Caco-2 (cell line): ENCODE data around the gene ATP8B4. TPM values are rescaled to one million over a fixed set of nuclear protein-coding genes. Genes with fewer than 3 reads are reported as not detected.

Experiments
- BruUV-seq: library from RNA; stranded (reverse); fragments of 400-500 nt; replicated peaks from 2 replicates; lab custom pipeline; 2021; lab: Mats Ljungman, UMichigan
- CTCF ChIA-PET: fragments of 300-600 bp; sonication (Branson Sonifier 250); formaldehyde crosslinking; loops from one replicate; lab custom pipeline; 2022; ENCODE audit warnings: antibody characterized with exemption; lab: Charles Lee
- POLR2A ChIA-PET: fragments of 300-600 bp; sonication (Branson Sonifier 250); formaldehyde crosslinking; loops from one replicate; lab custom pipeline; 2022; ENCODE audit warnings: antibody characterized with exemption; lab: Charles Lee
- DNase-seq, 2 experiments: peaks; one replicate each; pipeline versions ENCODE4 v3.0.0 to v3.0.0-alpha.2; 2020 to 2022
- H3K27me3 ChIP-seq: replicated peaks from 2 replicates; pipeline ENCODE4 v1.6.0; 2011; ENCODE audit warnings: low read length; ENCODE audit not compliant: control insufficient read depth, insufficient read depth
- H3K36me3 ChIP-seq: 2 replicates; pipeline ENCODE4 v1.5.1; 2011; ENCODE audit warnings: low read length; ENCODE audit not compliant: control insufficient read depth, insufficient read depth
- H3K4me1 ChIP-seq: fragments of 250-450 bp; sonication (Bioruptor Pico); 2 replicates; pipeline ENCODE4 v1.5.1; 2020; ENCODE audit warnings: mild to moderate bottlenecking
- H3K4me3 ChIP-seq: 2 replicates; pipeline ENCODE4 v1.5.1; 2011; ENCODE audit warnings: low read depth, mild to moderate bottlenecking, control low read depth, low read length
- H3K9me3 ChIP-seq: fragments of 250-450 bp; sonication (Bioruptor Pico); 2 replicates; pipeline ENCODE4 v1.5.1; 2020; ENCODE audit warnings: mild to moderate bottlenecking, moderate library complexity
- H3K27ac Mint-ChIP-seq: one replicate; pipeline ENCODE4 v1.8.0; 2022; ENCODE audit warnings: mixed read lengths; ENCODE audit not compliant: unreplicated experiment
- H3K27me3 Mint-ChIP-seq: one replicate; pipeline ENCODE4 v1.8.0; 2022; ENCODE audit warnings: mixed read lengths; ENCODE audit not compliant: insufficient read depth, unreplicated experiment
- H3K36me3 Mint-ChIP-seq: one replicate; pipeline ENCODE4 v1.8.0; 2022; ENCODE audit warnings: mild to moderate bottlenecking, mixed read lengths; ENCODE audit not compliant: insufficient read depth, unreplicated experiment
- H3K4me1 Mint-ChIP-seq: one replicate; pipeline ENCODE4 v1.8.0; 2022; ENCODE audit warnings: low read depth, mixed read lengths; ENCODE audit not compliant: unreplicated experiment
- H3K4me3 Mint-ChIP-seq: one replicate; pipeline ENCODE4 v1.8.0; 2022; ENCODE audit warnings: mild to moderate bottlenecking, moderate library complexity, mixed read lengths; ENCODE audit not compliant: unreplicated experiment
- H3K9me3 Mint-ChIP-seq: one replicate; pipeline ENCODE4 v1.8.0; 2022; ENCODE audit warnings: mixed read lengths; ENCODE audit not compliant: unreplicated experiment
- intact Hi-C: fragments of 100-400 bp; cut with micrococcal nuclease; formaldehyde crosslinking; loops from one replicate; pipeline ENCODE4 v1.10.0; 2022; ENCODE audit not compliant: unreplicated experiment
- total RNA-seq: library from RNA; stranded (reverse); gene quantifications from 2 replicates; pipeline ENCODE4 v1.2.3, GENCODE V29; 2022
- TF ChIP-seq, protein P1 (sequence below), 2 experiments: fragments of 200-600 bp in 1 of 2; IDR thresholded peaks; 1 replicate in 1 of 2; 2 replicates in 1 of 2; pipeline versions ENCODE4 v1.5.1 to v1.8.0; 2011 to 2022; ENCODE audit warnings: antibody characterized with exemption in 1 of 2, control low read depth in 1 of 2, inconsistent platforms in 1 of 2, low read depth in 1 of 2, low read length in 1 of 2, mild to moderate bottlenecking in 1 of 2, moderate library complexity in 1 of 2; ENCODE audit not compliant: insufficient read depth in 1 of 2, severe bottlenecking in 1 of 2, unreplicated experiment in 1 of 2

ATP8B4 gene
- total RNA-seq, 1 experiment from 2014 or later, result 0.57 TPM

DNA sequence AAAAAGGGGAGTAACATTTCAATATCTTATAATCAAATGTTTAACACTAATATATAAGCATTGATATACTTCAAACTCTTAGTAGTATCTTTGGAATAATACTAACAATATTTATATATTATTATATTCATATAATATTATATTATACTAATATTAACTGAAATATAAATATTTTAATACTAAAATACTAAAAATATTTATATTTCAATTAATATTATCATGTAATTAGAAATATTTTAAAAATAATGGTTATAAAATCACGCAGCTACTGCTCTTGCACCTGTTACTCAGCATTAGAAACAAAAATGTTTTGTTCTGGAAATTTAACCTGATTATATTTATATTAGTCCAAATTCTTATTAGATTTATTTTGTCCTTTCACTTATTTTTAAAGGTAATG lies 12.6 kb upstream of the ATP8B4 start:
- TF ChIP-seq, protein P1, sequence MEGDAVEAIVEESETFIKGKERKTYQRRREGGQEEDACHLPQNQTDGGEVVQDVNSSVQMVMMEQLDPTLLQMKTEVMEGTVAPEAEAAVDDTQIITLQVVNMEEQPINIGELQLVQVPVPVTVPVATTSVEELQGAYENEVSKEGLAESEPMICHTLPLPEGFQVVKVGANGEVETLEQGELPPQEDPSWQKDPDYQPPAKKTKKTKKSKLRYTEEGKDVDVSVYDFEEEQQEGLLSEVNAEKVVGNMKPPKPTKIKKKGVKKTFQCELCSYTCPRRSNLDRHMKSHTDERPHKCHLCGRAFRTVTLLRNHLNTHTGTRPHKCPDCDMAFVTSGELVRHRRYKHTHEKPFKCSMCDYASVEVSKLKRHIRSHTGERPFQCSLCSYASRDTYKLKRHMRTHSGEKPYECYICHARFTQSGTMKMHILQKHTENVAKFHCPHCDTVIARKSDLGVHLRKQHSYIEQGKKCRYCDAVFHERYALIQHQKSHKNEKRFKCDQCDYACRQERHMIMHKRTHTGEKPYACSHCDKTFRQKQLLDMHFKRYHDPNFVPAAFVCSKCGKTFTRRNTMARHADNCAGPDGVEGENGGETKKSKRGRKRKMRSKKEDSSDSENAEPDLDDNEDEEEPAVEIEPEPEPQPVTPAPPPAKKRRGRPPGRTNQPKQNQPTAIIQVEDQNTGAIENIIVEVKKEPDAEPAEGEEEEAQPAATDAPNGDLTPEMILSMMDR (IDR thresholded peaks at IDR 0.05; ENCODE audit: insufficient read depth in 1 of 2, low read depth in 1 of 2, low read length in 1 of 2, severe bottlenecking in 1 of 2, unreplicated experiment in 1 of 2), result no peak
- H3K36me3 Mint-ChIP-seq, result no peaks in the 10 kb centered on the region
- no TSS peak for BruUV-seq
- H3K9me3 Mint-ChIP-seq, result no peaks in the 10 kb centered on the region
- no peaks in the 10 kb centered on the region for H3K27me3 Mint-ChIP-seq
- no peak overlapping the region for H3K4me3 ChIP-seq
- ChIA-PET POLR2A (no interaction called here), CTCF (no interaction called here)
- DNase-seq, result no peak
- no peak overlapping the region for H3K4me3 Mint-ChIP-seq
- H3K9me3 ChIP-seq, result no peaks in the 10 kb centered on the region
- no peaks in the 10 kb centered on the region for H3K36me3 ChIP-seq
- peaks cover under 1% of the 10 kb centered on the region; the same call in 1 of the 2 replicates for H3K4me1 ChIP-seq
- peaks cover 7% of the 10 kb centered on the region for H3K4me1 Mint-ChIP-seq
- intact Hi-C loops, result no loop called here
- H3K27ac Mint-ChIP-seq, result no peak overlapping the region
- no peaks in the 10 kb centered on the region for H3K27me3 ChIP-seq

DNA sequence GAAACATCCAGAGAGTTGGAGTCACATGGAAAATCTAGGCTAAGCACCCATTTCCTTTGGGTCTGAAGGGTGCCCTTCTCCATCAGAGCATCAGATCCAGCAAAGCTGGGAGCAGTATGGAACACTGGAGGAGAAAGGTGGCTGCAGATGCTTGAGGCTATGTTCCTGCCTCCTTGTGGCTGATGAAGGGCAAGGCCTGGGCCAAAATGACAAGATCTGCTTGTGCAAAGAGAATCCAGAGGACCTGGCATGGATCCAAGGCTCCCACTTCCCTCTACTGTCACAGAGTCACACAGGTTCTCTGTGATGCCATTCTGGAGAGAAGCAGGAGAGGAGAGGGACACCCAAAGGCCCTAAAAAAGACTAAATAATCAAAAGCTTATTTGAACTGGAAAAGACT lies 9.2 kb upstream of the ATP8B4 start:
- Histone ChIP-seq H3K27me3 (no peaks in the 10 kb centered on the region), H3K4me1 (peaks cover 9% of the 10 kb centered on the region; the same call in 1 of the 2 replicates), H3K4me3 (no peak overlapping the region), H3K9me3 (no peaks in the 10 kb centered on the region), H3K36me3 (no peaks in the 10 kb centered on the region)
- Mint-ChIP-seq H3K27ac (no peak overlapping the region), H3K36me3 (no peaks in the 10 kb centered on the region), H3K27me3 (no peaks in the 10 kb centered on the region), H3K4me1 (no peaks in the 10 kb centered on the region), H3K9me3 (peaks cover 13% of the 10 kb centered on the region), H3K4me3 (no peak overlapping the region)
- intact Hi-C loops, result no loop called here
- BruUV-seq, result no TSS peak
- ChIA-PET CTCF (no interaction called here), POLR2A (no interaction called here)
- TF ChIP-seq, protein P1 (IDR thresholded peaks at IDR 0.05; ENCODE audit: insufficient read depth in 1 of 2, low read depth in 1 of 2, low read length in 1 of 2, severe bottlenecking in 1 of 2, unreplicated experiment in 1 of 2), result no peak
- DNase-seq, result no peak

DNA sequence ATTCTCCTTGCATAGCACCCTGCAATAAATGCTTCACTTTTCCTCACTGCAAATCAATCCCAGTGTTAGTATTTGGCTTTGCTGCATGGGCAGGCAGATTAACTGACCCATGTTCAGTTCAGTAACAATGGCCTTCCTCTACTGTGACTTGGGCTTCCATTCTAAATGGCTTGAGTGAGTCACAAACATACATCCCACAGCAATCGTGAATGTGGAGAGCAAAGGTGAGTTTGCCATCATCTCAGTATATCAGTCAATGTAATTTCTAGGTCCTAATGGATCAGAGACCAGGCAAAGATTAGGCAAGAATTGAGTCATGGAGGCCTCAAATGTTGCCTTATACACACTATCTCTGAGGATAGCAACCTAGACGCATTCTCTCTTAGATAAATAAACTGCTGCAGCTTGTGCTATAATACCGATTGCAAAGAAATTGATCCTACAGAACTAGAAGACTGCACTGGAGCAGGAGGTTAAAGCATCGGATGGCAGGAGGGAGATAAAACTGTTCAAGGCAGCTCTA lies 8.3 kb upstream of the ATP8B4 start:
- DNase-seq, result no peak
- intact Hi-C loops, result no loop called here
- no peaks in the 10 kb centered on the region for H3K4me1 Mint-ChIP-seq
- H3K9me3 Mint-ChIP-seq, result peaks cover 14% of the 10 kb centered on the region
- ChIA-PET POLR2A (no interaction called here), CTCF (no interaction called here)
- no peaks in the 10 kb centered on the region for H3K36me3 Mint-ChIP-seq
- BruUV-seq, result no TSS peak
- H3K27me3 ChIP-seq, result no peaks in the 10 kb centered on the region
- no peak overlapping the region for H3K4me3 Mint-ChIP-seq
- H3K9me3 ChIP-seq, result no peaks in the 10 kb centered on the region
- H3K4me3 ChIP-seq, result no peak overlapping the region
- peaks cover 9% of the 10 kb centered on the region; the same call in 1 of the 2 replicates for H3K4me1 ChIP-seq
- no peaks in the 10 kb centered on the region for H3K36me3 ChIP-seq
- no peaks in the 10 kb centered on the region for H3K27me3 Mint-ChIP-seq
- no peak overlapping the region for H3K27ac Mint-ChIP-seq
- TF ChIP-seq, protein P1 (IDR thresholded peaks at IDR 0.05; ENCODE audit: insufficient read depth in 1 of 2, low read depth in 1 of 2, low read length in 1 of 2, severe bottlenecking in 1 of 2, unreplicated experiment in 1 of 2), result no peak
